ENCODE measurements around the gene TNK1.
A peak's percentile ranks its signal among the peaks of the same experiment; 100 is the strongest.

Gene TNK1

DNA sequence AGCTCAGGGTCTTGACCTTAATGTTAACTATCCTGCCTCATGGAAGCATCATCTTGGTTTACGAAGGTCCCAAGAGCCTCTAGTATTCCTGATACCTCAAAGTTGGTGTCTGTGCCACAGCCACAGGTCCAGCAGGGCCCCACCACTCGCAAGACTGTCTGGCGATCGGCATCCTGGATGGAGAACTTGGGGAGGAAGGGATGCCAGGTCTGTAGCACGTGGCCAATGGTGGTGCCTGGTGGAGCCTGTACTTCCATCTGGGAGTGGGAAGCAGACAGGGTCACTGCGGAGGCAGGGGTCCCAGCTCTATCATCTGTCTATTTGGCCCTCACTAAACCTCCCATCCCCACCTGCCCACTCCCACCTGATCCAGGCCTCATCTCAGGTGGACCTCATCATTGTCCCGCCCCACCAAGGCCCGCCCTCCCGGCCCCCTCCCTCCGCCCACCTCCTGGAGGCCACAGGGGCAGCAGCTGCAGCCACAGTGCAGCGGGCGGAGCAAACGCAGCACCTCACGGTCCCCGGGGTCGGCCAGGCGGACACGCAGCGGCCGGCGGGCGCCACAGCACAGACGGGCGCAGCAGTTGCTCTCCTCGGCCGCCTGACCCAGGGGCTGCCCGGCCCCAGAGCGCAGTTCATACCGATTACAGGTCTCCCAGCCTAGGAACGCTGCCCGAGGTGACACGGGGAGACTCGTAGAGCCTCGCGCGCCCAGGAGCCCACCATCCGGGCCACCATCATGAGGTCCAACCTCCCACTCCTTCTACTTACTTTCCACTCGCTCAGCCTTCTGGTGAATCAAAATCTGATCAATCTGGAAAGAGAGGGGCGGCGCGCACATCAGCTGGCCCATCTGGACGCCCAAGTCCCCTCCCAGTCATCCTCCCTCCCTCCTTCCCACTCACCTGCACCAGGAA, 12.1 kb downstream of the TNK1 start:
- no peak for DNase-seq

DNA sequence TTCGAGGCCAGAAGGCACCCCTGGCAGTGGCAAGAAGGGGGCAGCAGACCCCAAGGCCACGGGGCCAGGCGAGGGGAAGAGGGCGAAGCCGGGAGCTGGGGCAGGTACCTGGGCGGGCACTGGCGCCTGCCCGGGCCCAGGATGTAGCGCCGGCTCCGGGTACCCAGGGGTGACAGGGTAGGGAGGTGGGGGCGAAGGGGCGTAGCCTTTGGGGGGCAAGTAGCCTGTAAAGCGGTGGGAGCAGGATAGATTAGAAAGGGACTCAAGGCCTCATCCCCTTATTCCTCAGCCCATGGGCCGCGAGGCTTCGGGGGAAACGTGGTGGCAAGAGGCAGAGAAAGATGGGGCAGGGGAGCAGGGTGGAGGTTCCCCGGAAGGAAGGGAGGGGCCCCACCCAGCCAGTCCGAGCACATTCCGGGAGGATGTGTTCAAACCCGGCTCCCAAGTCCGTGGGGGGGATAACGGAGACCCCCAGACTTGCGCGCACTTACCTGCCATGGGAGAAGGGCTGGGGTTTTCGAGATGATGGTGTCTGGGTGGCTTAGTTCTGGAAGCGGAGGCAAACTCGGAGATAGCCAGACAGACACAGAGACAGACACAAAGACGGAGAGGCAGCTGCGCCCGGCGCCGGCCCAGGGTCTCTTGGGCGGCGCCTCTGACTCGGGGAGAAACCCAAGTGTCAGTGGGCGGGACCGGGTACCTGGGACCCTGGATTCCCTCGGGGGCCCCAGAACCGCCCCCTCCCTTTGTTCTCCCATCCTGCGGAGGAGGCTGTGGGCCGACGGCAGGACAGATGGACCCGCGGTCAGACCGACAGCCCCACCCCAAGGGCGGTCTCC, 12.9 kb downstream of the TNK1 start:
- no peak for DNase-seq

DNA sequence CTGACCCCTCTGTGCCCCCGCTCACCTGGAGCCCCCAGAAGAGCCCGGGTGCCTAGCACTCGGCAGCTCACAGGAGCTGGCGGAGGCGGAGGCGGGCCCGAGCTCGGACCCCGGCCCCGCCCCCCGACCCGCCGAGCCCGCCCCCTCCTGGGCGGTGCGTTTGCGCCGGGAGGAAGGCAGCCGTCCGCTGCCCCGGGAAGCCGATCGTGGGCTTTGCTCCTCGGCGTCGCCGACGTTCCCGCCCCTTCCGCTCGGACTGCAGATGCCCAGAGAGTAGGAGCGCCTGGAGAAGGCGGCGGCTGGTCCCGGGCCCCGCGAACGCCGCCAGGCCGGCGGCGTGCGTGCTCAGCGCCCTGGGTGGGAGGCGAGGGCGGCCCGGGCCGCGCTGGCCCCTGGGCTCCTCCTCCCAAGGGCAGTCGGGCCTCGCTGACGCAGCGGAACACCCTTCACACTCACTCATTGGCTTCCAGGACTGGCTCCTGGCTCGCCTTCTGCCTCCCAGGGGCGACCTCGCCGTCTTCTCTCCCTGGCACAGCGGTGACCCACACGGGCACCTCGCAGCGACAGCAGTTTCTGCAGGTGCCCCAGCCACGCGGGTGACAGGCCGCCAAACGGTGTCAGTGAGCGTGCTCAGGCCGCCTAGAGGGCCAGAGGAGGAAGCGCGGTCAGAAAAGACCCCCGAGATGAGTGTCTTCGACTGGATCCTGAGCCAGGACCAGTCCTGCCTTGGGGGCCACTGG, 13.7 kb downstream of the TNK1 start, which contains the start of gene PLSCR3:
Gene PLSCR3 (minus strand): TSS at position 74 of the 740 bp plus-strand sequence. CDS start 415 bp downstream, outside the sequence.
- peak; percentile 47 for DNase-seq

DNA sequence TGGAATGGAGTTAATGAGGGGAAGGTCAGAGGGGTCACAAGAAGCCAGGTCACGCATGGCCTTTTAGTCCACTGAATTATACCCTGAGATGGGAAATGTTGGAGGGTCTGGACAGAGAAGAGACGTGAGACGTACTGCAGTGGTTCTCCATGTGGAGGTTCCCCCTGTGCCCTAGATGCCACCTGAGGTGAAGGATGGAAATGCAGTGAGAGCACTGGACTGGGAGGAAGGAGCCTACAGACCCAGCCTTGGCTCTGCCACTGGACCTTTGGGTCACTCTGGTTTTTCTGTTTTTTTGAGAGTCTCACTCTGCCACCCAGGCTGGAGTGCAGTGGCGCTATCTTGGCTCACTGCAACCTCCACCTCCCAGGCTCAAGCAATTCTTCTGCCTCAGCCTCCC, 15.3 kb downstream of the TNK1 start:
- DNase-seq = no peak

DNA sequence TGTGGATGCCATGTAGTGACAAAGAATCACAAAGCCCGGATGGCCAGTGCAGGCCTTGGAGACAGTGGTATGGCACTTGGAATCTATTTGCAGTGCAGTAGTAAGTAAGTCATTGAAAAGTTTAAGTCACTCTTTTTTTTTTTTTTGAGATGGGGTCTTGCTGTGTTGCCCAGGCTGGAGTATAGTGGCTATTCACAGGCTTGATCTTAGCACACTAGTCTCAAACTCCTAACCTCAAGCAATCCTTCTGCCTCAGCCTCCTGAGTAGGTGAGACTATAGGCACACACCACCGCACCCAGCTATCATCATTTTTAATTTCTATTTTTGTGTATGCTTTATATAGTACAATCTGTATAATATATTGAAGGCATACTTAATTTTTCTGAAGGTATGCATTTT, 17.7 kb downstream of the TNK1 start:
- no peak for DNase-seq

DNA sequence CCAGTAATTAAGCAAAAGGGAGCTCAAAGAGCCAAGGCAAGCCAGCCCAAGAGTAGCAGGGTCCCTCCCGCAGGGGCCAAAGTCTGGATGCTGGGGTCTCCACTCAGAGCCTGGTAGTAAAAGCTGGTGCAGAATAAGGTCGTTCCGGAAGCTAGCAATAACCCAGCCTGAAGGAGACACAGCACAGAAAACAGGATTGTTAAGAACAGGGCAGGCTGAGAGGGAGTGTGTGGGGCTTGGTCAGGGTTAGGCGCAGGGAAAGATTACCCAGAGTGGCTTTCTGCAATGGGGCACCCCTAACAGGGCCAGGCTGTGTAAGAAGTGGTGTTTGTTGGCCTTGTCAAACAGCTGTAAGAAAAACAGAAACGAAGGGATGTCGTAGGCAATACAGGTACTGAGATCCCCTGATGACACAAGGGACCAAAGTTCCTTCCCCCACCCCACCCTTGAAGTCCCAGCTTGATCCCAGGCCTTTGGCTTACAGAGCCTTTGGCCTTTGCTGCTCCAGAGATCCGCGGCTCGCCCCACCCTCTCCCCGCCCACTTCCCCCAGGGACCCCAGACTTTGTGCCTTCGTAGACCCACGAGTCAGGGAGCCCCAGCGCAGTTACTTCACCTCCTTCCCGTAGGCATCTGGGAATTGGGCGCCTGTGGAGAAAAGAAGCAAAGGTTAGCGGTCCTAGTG, 22.3 kb downstream of the TNK1 start:
- no peak for DNase-seq

DNA sequence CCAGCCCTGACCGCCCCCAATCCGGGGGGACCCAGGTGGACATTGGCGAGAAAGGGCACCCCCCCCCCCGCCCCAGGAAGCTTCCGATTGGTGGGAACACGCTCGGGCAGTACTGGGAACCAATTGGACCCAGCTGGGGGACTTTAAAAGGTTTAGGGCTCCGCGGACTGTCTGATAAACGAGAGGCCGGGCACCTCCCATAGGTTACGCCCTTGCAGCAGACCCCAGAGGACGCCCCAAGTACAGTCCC, 22.8 kb downstream of the TNK1 start:
- DNase-seq = no peak

DNA sequence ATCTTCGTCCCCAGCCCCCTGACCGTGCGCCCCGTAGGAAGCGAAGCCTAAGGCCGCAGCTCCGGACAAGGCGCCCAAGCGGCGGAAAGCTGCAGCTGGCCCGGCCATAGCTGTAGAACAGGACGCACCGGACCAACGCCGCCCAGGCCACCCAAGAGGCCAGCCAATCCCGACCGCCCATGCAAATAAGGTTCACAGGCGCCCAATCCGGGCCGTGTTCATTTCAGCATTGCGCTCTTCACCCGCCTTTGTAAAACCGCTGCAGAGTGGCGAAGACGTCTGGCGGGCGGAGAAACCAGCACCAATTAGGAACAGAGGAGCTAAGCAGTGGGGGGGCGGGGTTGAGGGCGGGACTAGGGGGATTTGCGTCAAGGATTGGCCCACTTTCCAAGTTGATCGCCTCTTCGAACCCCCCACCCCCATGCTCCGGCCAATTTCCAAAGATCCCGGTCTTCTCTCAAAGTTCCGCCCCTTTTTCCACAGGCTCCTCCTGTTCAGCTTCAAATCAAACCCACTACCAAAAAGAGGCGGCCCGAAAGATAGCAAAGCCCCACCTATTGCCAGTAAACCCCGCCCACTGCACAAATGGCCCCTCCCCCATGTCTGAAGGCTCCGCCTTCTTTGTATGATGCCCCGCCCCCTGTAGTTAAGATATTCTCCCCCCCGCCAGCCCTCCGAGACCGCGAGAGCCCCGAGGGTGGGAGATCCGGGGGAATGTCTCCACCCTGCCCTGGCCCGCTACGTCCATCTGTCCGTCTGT, 23.3 kb downstream of the TNK1 start, which contains the start of gene TMEM256:
Gene TMEM256 (minus strand): TSS at position 121 of the 760 bp plus-strand sequence. CDS start 13 bp downstream, at position 108.
- peak; percentile 81 for DNase-seq

DNA sequence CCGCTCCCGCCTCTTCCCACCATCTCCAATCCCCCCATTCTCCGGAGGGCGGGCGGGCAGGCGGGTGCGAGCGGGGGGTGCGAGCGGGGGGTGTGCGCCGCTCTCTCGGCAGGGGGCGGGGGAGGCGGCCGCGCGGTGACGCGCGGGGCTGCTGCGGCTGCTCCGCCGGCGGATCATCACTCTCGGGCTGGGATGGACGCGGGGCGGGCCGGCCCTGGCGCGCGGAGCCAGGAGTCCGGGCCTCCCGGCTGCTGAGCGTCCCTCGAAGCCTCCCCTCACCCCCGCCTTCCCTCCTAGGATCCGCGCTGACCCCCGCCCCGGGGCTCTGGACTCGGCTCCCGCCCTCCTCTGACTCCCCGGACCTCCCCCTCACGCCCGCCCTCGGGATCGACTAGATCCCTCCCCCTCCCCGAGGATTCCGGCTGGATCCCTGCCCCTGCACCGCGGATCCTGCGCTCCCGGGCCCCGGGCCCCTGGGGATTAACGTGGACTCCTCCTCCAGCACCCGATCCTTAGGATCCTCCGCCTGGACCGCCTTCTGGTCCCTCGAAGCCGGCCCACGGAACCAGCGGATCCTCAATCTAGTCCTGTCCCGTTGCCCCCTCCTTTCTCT, 24.0 kb downstream of the TNK1 start:
- DNase-seq = no peak

DNA sequence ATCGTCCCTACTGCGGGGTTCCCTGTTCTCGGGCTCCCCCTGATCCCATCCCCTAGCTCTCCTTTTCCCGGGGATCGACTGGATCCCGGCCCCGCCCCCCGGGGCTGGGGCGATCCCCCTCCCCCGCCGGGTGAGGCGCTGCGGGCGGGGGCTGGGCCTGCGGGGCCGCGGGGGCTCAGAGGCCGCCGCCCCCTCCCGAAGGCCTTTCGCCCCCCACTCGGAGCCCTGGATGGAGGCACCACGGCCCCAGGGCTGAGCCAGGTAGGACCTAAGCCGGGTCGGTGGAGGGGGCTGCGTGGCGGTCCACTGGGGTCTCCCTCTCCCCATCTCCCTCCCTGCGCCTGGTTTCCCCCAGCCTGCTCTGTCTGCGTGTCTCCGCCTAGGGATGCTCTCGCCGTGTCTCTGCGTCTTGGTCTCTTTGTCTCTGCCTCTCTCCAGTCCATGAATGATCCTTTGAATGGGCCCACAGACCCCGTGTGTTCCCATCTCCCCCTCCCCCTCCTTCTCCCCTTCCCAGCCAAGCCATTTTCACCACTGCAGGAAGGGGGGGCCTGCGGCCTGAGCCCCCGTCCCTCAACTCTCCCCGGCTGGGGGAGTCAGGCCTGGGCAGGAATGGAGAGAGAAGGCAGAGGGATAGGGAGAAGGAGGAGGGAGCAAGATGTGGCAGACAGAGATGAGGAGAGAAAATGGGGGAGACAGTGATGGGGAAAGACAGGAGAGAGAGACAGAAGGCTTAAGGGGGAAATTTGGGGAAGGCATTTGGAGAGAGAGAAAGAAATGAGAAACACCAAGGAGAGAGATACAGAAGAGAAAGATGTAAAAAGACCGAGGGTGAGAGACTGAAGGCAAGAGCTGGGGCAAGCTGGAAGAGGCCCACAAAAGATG, 24.7 kb downstream of the TNK1 start:
- DNase-seq = no peak

DNA sequence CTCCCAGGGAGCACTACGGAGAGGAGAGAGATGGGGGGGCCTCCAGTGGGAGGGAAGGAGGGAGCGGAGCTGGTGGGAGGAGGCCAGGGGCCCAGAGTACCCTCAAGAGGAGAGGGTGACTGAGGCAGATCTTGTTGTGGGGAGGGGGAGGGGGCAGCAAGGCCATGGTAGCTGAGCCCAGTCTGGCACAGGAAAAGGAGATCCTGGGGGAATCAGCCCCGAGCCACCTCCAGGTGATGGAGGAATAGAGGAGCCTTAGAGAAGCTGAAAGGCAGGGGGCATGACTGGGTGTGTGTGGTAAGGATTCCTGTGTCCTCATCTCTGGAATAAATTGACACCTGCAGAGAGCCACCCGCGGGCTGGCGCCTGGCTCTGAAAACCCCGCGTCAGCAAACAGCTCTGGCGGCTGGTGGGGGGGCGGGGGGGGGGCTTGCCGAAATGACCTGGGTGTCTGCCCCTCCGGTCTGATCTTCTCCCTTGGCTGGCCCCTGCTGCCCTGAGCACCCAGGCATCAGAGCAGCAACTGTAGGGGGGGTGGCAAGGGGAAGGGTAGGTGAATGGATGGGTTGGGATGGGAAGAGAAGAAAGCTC, 25.4 kb downstream of the TNK1 start:
- DNase-seq = no peak

DNA sequence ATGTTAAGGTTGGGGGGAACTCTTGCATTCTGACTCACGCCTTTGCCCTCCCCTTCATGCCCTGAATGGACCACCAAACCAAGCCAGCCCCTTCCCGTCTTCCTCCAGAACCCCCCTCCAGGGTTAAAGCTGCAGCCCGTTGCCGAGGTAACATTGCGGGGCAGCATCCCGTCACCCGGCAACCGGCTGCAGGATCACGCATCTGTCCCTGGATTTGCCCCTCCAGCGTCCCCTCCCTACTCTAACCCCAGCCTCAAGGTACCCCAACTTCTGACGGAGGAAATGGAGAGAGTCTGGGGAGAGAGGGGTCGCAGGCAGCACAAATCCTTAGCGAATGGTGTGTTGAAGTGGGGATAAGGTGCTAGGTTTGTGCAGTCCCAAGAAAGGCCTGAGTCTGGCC, 26.2 kb downstream of the TNK1 start:
- DNase-seq = no peak

DNA sequence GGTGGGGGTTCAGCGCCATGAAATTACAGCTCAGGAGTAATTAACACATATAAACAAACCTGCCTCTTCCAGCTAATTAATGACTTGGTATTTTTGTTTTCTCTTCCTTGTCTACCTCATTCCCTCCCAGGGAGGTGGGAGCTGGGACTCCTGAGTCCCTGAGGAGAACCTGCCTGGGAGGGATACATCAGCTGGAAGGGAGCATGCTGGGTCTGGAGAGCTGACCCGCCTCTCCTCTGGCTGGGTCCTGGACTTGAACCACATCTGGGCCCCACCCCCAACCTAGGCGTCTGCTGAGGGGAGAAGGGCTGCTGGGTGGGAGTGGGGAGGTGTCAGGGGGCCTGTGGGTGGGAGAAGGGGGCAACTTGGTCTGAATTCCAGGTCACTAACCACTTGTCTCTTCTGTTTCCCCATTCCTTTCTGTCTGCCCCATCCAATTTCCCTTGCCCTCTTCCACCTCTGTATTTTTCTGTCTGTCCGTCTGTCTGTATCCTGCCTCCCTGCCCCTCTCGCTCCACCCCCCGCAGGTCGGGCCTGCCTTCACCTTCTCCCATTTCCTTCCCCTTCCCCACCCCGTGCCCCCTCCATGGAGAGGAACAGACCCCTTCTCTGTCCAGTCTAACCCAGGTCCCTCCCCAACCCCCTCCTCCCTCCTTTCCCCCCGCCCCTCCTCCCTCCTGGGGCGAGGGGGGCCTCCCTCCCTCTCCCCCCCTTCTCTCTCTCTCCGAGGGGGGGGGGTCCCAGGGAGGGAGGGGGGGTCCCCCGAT, 26.8 kb downstream of the TNK1 start, which contains the start of gene NLGN2:
Gene NLGN2 (plus strand): TSS at position 361 of the 767 bp plus-strand sequence. CDS start 411 bp downstream, outside the sequence.
- no peak for DNase-seq

DNA sequence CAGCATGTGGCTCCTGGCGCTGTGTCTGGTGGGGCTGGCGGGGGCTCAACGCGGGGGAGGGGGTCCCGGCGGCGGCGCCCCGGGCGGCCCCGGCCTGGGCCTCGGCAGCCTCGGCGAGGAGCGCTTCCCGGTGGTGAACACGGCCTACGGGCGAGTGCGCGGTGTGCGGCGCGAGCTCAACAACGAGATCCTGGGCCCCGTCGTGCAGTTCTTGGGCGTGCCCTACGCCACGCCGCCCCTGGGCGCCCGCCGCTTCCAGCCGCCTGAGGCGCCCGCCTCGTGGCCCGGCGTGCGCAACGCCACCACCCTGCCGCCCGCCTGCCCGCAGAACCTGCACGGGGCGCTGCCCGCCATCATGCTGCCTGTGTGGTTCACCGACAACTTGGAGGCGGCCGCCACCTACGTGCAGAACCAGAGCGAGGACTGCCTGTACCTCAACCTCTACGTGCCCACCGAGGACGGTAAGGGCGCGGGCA, 27.4 kb downstream of the TNK1 start:
- DNase-seq = no peak

DNA sequence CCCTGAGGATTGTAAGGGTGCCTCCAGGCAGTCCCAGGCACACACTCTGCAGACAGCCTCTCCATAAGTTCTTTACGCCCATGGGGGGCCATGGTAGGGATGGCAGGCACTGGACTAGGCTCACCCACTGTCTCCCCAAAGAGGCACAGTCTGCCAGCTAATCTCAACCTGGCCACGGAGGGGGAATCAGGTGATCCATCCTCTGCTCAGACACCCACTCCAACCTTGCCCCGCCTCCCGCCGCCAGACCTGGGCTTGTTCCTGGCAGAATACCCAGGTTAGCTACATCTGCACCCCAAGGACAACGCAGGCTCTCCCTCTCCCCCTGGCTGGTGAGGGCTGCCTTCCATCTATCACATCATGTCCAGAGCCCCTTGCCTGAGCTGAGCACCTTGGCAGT, 28.0 kb downstream of the TNK1 start:
- DNase-seq = no peak

DNA sequence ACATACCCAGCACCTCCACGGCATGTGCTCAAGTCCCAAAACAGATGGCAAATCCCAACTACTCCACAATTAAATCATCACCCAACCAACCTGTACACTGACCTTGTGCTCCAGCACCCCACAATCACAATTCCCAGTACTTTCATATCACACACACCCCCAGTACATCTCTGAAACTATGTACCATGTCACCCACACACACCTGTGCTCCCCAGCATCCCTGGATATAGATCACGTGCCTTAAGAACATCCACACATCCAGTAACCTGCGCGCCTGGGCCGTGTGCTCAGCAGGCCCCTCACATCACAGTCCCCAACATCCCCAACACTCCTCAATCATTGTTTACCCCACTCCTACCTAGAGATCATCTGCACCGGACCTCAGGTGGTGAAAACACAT, 28.8 kb downstream of the TNK1 start:
- no peak for DNase-seq

DNA sequence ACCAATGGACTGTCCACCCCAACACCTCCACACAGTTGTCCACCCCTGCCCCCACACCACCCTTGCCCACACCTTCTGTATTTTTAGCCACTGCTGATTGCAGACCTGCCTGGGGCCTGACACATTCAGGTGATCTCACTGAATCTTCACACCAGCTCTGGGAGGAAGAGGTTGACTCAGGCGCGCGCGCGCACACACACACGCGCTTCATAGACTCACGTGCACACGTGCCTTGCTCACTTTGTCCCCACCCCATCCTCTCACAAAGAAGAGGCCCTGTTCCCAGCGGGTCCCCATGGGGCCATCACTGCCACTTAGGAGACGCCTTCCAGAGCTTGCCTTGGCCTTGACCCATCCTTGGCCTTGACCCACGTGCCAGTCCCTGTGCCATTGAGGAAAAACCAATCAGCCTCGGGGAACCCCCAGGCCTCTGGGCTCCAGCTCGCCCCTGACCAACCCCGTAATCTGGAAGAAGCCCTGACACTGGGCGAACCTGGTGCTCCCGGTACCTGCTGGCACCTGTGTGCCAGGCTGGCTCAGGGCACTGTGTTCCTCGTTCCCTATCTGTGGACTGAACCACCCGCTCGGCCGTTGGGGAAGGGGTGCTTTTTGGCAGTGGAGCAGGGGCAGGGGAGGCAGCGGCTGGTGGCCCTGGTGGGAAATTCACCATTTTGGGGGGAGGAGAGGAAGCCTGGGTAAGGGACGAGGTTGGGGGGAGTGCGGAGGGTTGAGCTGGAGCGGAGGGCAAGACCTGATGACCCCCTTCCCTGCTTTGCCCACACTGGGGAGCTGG, 29.9 kb downstream of the TNK1 start:
- DNase-seq = peak; percentile 15

DNA sequence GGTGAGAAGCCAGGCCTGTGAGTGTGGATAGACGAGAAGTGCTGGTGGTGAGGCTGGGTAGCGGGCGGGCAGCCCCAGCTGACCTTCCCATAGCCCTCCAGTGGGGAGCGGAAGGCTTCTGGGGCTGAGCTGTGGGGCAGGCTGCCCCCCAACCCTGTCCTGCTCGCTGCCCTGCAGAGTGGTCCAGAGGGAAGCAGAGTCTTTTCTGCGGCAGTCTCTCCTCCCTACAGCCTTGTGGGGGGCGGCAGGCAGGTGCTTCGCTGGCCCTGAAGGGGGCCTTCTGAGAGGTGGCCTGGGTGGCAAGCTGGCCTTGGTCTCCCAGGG, 30.5 kb downstream of the TNK1 start:
- no peak for DNase-seq

All from NK-92 treated with Interleukin-12 subunit alpha and Interleukin-12 subunit beta, amount 100 ng/mL, for 24 hours (cell line).